ENCODE data around the gene NAV2. TPM values are rescaled to one million over a fixed set of nuclear protein-coding genes. Genes with fewer than 3 reads are reported as not detected.

The NAV2 gene
- total and polyA plus RNA-seq, 11 donors, result 7.6 to 46.5 (median 20.2) TPM

DNA sequence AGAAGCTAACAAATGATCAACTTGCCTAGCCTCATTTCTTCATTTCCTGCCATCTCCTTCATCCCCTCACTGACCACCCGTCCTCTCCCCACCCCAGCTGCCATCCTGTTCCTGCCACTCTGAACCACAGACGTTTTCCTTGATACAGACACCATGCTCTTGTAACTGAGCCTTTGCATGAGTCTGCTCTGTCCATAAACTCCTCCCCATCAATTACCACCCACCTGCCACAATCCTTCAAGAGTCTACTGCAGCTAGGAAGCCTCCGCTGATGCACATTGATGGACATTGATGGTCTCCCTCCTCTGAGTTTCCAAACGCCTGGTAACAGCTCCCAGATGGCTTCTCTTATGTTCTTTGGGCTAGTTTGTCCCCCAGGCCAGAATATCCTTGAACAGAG, 253.8 kb downstream of the NAV2 start:
- Histone ChIP-seq H3K36me3 (peaks cover 0 to 8% (median 0%) of the 10 kb centered on the region in 9 donors), H3K4me3 (no peak overlapping the region), H3K27ac (no peak overlapping the region), H3K4me1 (peaks cover 0 to 12% (median 0%) of the 10 kb centered on the region in 12 donors), H3K27me3 (no peaks in the 10 kb centered on the region), H3K9me3 (no peaks in the 10 kb centered on the region)
- no peak for TF ChIP-seq POLR2A (IDR thresholded peaks at IDR 0.05)
- TF ChIP-seq, protein P1, sequence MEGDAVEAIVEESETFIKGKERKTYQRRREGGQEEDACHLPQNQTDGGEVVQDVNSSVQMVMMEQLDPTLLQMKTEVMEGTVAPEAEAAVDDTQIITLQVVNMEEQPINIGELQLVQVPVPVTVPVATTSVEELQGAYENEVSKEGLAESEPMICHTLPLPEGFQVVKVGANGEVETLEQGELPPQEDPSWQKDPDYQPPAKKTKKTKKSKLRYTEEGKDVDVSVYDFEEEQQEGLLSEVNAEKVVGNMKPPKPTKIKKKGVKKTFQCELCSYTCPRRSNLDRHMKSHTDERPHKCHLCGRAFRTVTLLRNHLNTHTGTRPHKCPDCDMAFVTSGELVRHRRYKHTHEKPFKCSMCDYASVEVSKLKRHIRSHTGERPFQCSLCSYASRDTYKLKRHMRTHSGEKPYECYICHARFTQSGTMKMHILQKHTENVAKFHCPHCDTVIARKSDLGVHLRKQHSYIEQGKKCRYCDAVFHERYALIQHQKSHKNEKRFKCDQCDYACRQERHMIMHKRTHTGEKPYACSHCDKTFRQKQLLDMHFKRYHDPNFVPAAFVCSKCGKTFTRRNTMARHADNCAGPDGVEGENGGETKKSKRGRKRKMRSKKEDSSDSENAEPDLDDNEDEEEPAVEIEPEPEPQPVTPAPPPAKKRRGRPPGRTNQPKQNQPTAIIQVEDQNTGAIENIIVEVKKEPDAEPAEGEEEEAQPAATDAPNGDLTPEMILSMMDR (IDR thresholded peaks at IDR 0.05), result no peak
- DNase-seq, result no peak
- 81 to 86% (median 82%) methylated on average over 4 of the region's 4 CpGs for WGBS, 4 donors
- ATAC-seq, result no peak
- intact Hi-C loops (cut with DNase I), result no loop called here

GRCh38 chr11:19966927-19967326, 254.3 kb downstream of the NAV2 start:
- WGBS, 4 donors, result 83 to 93% (median 86%) methylated on average over 4 of the region's 4 CpGs
- H3K27me3 ChIP-seq, result no peaks in the 10 kb centered on the region
- intact Hi-C loops (cut with DNase I), result no loop called here
- TF ChIP-seq POLR2A (IDR thresholded peaks at IDR 0.05), result no peak
- TF ChIP-seq, protein P1 (IDR thresholded peaks at IDR 0.05), result no peak
- no peaks in the 10 kb centered on the region for H3K9me3 ChIP-seq
- peaks cover 0 to 13% (median 0%) of the 10 kb centered on the region in 12 donors for H3K4me1 ChIP-seq
- no peak for ATAC-seq
- peaks cover 0 to 8% (median 0%) of the 10 kb centered on the region in 9 donors for H3K36me3 ChIP-seq
- no peak overlapping the region for H3K4me3 ChIP-seq
- H3K27ac ChIP-seq, result no peak overlapping the region
- DNase-seq, result no peak

GRCh38 chr11:19967787-19968186, 255.2 kb downstream of the NAV2 start:
- TF ChIP-seq, protein P1 (IDR thresholded peaks at IDR 0.05), result no peak
- TF ChIP-seq POLR2A (IDR thresholded peaks at IDR 0.05), result no peak
- WGBS, 4 donors, result 54 to 65% (median 60%) methylated on average over 2 of the region's 2 CpGs
- H3K36me3 ChIP-seq, result peaks cover 0 to 8% (median 0%) of the 10 kb centered on the region in 9 donors
- ATAC-seq, result no peak
- H3K27ac ChIP-seq, result no peak overlapping the region
- DNase-seq, result no peak
- no peak overlapping the region for H3K4me3 ChIP-seq
- H3K27me3 ChIP-seq, result no peaks in the 10 kb centered on the region
- no peaks in the 10 kb centered on the region for H3K9me3 ChIP-seq
- peaks cover 0 to 22% (median 0%) of the 10 kb centered on the region in 12 donors for H3K4me1 ChIP-seq
- intact Hi-C loops (cut with DNase I), result no loop called here

DNA sequence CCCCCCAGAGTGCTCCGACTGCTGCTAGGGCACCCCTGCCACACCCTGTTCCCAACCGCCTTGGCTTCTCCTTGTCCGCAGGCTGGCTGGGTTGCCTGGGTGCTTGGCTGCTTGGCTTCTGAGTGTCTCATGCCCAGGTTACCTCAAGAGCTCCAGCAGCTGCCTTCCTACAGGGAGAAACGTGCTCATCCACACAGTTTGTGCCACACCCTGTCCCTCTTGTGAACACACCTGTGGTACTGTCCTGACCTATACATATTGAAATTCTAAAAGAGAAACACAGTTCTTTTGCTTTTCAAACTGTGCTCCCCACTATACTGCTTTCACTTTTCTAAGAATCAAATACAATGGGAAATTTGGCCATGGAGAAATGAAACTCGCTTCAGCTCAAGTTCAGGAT, 256.2 kb downstream of the NAV2 start:
- WGBS, 4 donors, result 83 to 90% (median 87%) methylated on average over 5 of the region's 5 CpGs
- intact Hi-C loops (cut with DNase I), result no loop called here
- H3K36me3 ChIP-seq, result peaks cover 0 to 4% (median 0%) of the 10 kb centered on the region in 9 donors
- no peak for DNase-seq
- no peak for TF ChIP-seq POLR2A (IDR thresholded peaks at IDR 0.05)
- TF ChIP-seq, protein P1 (IDR thresholded peaks at IDR 0.05), result no peak
- peaks cover 0 to 30% (median 2%) of the 10 kb centered on the region in 12 donors for H3K4me1 ChIP-seq
- no peak overlapping the region for H3K4me3 ChIP-seq
- ATAC-seq, result no peak
- H3K9me3 ChIP-seq, result no peaks in the 10 kb centered on the region
- no peak overlapping the region for H3K27ac ChIP-seq
- H3K27me3 ChIP-seq, result no peaks in the 10 kb centered on the region
